Measurements from ENCODE around the gene MLIP.

GRCh38 chr6:54222217-54222616 is 111.0 kb downstream of the MLIP start:
- TF ChIP-seq POLR2AphosphoS5 (IDR thresholded peaks at IDR 0.05) (no peak), CTCF (IDR thresholded peaks at IDR 0.05) (no peak), POLR2A (IDR thresholded peaks at IDR 0.05) (no peak)

Data from suprapubic skin (tissue), 4 donors.